Tibial nerve (tissue), 4 donors: ENCODE data around the gene CA12. TPM values are rescaled to one million over a fixed set of nuclear protein-coding genes. Genes with fewer than 3 reads are reported as not detected.

ENCODE experiments used
- DNase-seq, 2 donors: peaks; one replicate each; pipeline ENCODE4 v3.0.0-alpha.2; 2019; ENCODE audit warnings: low spot score in 2 of 2
- H3K27ac ChIP-seq, 4 donors: fragments of 200-600 bp; sonication (generic) in 3 of 4; one replicate each; pipeline ENCODE4 v1.5.1; 2017 to 2019; ENCODE audit warnings: mild to moderate bottlenecking in 1 of 4
- H3K27me3 ChIP-seq, 2 donors: fragments of 200-600 bp; sonication (generic) in 1 of 2; one replicate each; pipeline versions ENCODE4 v1.5.1 to v1.6.0; 2017 to 2019
- H3K36me3 ChIP-seq, 3 donors: fragments of 200-600 bp; sonication (generic); one replicate each; pipeline ENCODE4 v1.5.1; 2018 to 2019
- H3K4me1 ChIP-seq, 4 donors: fragments of 200-600 bp; sonication (generic) in 3 of 4; one replicate each; pipeline ENCODE4 v1.5.1; 2017 to 2019
- H3K4me3 ChIP-seq, 4 donors: fragments of 200-600 bp; sonication (generic) in 3 of 4; one replicate each; pipeline ENCODE4 v1.5.1; 2017 to 2019; ENCODE audit warnings: mild to moderate bottlenecking in 1 of 4, moderate library complexity in 1 of 4
- H3K9me3 ChIP-seq, 4 donors: fragments of 200-600 bp; sonication (generic) in 3 of 4; one replicate each; pipeline ENCODE4 v1.5.1; 2017 to 2019
- EP300 ChIP-seq, 2 donors: sonication (generic); formaldehyde crosslinking; IDR thresholded peaks; one replicate each; pipeline ENCODE4 v1.6.1; 2017; ENCODE audit warnings: antibody characterized with exemption in 2 of 2, mild to moderate bottlenecking in 1 of 2
- POLR2A ChIP-seq, 2 donors: fragments of 450-650 bp; IDR thresholded peaks; one replicate each; pipeline ENCODE4 v1.6.1; 2017; ENCODE audit warnings: antibody characterized with exemption in 2 of 2, mild to moderate bottlenecking in 2 of 2, moderate library complexity in 2 of 2
- WGBS, 2 donors: methylation state at CpG; one replicate each; pipeline ENCODE4 v1.1.5; 2018; 5-methylcytosine and 5-hydroxymethylcytosine counted together
- total RNA-seq, 4 donors: library from RNA; depleted of rRNA; stranded (reverse); fragments of >200 nt; gene quantifications; one replicate each; pipeline ENCODE4 v1.1.0, GENCODE V29; 2016
- TF ChIP-seq, protein P1 (sequence below), 5 experiments: fragments of 200-600 bp in 3 of 5; fragments of 450-650 bp in 2 of 5; sonication (generic) in 3 of 5; IDR thresholded peaks; one replicate each; pipeline ENCODE4 v1.5.1; 2016 to 2019; ENCODE audit warnings: antibody characterized with exemption in 5 of 5, mild to moderate bottlenecking in 3 of 5, moderate library complexity in 2 of 5

Gene CA12
- total RNA-seq, 4 donors from 2014 or later, result 0.22 to 2.5 (median 1.1) TPM

- Histone ChIP-seq H3K27ac (no peak overlapping the region), H3K4me1 (no peaks in the 10 kb centered on the region), H3K9me3 (no peaks in the 10 kb centered on the region), H3K4me3 (no peak overlapping the region), H3K27me3 (no peaks in the 10 kb centered on the region), H3K36me3 (no peaks in the 10 kb centered on the region)
- no peak for DNase-seq
- 78 to 88% methylated on average over 3 of the region's 3 CpGs for WGBS, 2 donors
- TF ChIP-seq, protein P1, sequence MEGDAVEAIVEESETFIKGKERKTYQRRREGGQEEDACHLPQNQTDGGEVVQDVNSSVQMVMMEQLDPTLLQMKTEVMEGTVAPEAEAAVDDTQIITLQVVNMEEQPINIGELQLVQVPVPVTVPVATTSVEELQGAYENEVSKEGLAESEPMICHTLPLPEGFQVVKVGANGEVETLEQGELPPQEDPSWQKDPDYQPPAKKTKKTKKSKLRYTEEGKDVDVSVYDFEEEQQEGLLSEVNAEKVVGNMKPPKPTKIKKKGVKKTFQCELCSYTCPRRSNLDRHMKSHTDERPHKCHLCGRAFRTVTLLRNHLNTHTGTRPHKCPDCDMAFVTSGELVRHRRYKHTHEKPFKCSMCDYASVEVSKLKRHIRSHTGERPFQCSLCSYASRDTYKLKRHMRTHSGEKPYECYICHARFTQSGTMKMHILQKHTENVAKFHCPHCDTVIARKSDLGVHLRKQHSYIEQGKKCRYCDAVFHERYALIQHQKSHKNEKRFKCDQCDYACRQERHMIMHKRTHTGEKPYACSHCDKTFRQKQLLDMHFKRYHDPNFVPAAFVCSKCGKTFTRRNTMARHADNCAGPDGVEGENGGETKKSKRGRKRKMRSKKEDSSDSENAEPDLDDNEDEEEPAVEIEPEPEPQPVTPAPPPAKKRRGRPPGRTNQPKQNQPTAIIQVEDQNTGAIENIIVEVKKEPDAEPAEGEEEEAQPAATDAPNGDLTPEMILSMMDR (IDR thresholded peaks at IDR 0.05), result no peak
- TF ChIP-seq POLR2A (IDR thresholded peaks at IDR 0.05) (no peak), EP300 (IDR thresholded peaks at IDR 0.05) (no peak)
These were observed 23.9 kb downstream of the CA12 start for GRCh38 chr15:63357731-63358130.

GRCh38 chr15:63357061-63357460 lies 24.6 kb downstream of the CA12 start:
- no peak for TF ChIP-seq POLR2A (IDR thresholded peaks at IDR 0.05)
- WGBS, 2 donors, result 82 to 85% methylated on average over 4 of the region's 4 CpGs
- DNase-seq, result no peak
- Histone ChIP-seq H3K27me3 (no peaks in the 10 kb centered on the region), H3K36me3 (no peaks in the 10 kb centered on the region), H3K4me3 (no peak overlapping the region), H3K27ac (no peak overlapping the region), H3K9me3 (no peaks in the 10 kb centered on the region), H3K4me1 (no peaks in the 10 kb centered on the region)

DNA sequence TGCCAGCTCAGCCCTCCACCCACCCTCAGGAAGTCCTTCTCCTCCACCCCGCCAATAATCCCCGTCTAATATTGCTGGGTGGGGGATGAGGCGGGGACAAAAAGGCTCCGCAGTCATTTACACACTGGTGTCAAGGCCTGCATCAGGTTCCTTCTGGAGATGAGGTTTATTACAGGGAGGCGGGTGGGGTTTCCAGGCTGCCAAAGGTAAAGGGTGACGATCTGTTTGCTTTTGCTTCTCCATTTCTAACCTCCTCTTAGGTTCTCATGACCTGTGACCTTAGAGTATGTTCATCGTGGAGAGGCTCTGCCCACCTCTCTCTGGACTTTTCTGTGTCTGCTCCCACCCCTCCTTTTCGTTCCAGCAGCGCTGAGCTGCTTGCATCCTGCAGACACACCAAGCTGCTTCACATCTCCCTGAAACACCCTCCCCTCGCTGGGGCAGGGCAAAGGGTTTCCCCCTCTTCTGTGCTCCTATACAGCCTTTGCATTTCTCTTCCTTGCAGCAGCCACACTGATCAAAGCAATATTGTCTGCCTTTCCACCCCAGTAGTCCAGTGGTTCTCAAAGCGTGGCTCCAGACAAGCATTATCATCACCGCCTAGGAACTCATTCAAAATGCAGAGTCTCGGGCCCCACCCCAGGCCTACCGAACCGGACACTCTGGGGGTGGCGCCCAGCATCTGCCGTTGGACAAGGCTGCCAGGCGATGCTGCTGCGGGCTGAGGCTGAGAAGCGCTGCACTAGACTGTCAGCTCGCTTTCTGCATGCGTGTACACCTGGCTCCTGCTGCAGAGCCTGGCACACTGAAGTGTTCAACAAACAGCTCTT lies 26.6 kb downstream of the CA12 start:
- no peaks in the 10 kb centered on the region for H3K27me3 ChIP-seq
- H3K4me3 ChIP-seq, result no peak overlapping the region
- 72 to 82% methylated on average over 17 to 19 of the region's 22 CpGs for whole genome bisulfite sequencing, 2 donors
- no peaks in the 10 kb centered on the region for H3K36me3 ChIP-seq
- H3K9me3 ChIP-seq, result no peaks in the 10 kb centered on the region
- peaks cover 0 to 8% (median 2%) of the 10 kb centered on the region in 4 donors for H3K4me1 ChIP-seq
- peak overlapping the region in 1 of 4 donors; percentile 45 for H3K27ac ChIP-seq
- no peak for DNase-seq
- TF ChIP-seq POLR2A (IDR thresholded peaks at IDR 0.05) (no peak), EP300 (IDR thresholded peaks at IDR 0.05) (no peak)
- TF ChIP-seq, protein P1 (IDR thresholded peaks at IDR 0.05), result no peak

- Histone ChIP-seq H3K4me3 (no peak overlapping the region), H3K36me3 (no peaks in the 10 kb centered on the region), H3K9me3 (no peaks in the 10 kb centered on the region), H3K27ac (peak overlapping the region in 1 of 4 donors; percentile 45), H3K4me1 (peaks cover 0 to 19% (median 3%) of the 10 kb centered on the region in 4 donors), H3K27me3 (no peaks in the 10 kb centered on the region)
- DNase-seq, result no peak
- WGBS, 2 donors, result 81 to 87% methylated on average over 5 of the region's 5 CpGs
- TF ChIP-seq, protein P1 (IDR thresholded peaks at IDR 0.05), result no peak
- TF ChIP-seq POLR2A (IDR thresholded peaks at IDR 0.05) (no peak), EP300 (IDR thresholded peaks at IDR 0.05) (no peak)
These were observed 27.8 kb downstream of the CA12 start for GRCh38 chr15:63353887-63354286.

DNA sequence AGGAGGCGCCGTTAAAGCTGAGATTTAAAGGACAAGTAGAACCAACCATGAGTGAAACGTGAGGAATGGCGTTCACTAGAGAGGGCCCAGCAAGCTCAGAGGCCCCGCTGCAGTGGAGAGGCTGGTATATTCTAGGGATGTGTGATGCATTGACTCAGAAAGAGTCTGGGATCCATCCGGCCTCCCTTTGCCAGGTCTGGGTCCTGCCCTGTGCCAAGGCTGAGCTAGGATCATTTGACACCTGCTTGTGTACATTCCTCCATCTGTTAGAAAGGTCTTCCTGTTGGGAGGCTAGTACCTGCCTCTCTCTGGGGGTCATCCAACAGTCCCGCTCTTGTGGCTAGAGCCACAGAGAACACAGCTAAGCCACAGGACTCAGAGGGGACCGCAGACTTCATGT lies 28.4 kb downstream of the CA12 start:
- WGBS, 2 donors, result 79 to 80% methylated on average over 8 of the region's 8 CpGs
- TF ChIP-seq EP300 (IDR thresholded peaks at IDR 0.05) (no peak), POLR2A (IDR thresholded peaks at IDR 0.05) (no peak)
- TF ChIP-seq, protein P1 (IDR thresholded peaks at IDR 0.05), result no peak
- H3K4me1 ChIP-seq, result peaks cover 0 to 25% (median 5%) of the 10 kb centered on the region in 4 donors
- no peak overlapping the region for H3K4me3 ChIP-seq
- no peaks in the 10 kb centered on the region for H3K9me3 ChIP-seq
- no peak overlapping the region for H3K27ac ChIP-seq
- H3K36me3 ChIP-seq, result no peaks in the 10 kb centered on the region
- no peak for DNase-seq
- no peaks in the 10 kb centered on the region for H3K27me3 ChIP-seq
